ENCODE measurements around the gene INAFM2. TPM values are rescaled to one million over a fixed set of nuclear protein-coding genes. Genes with fewer than 3 reads are reported as not detected.

The INAFM2 gene
- total and polyA plus RNA-seq, 9 of the 15 experiments (the other 6 are each of a cell fraction or from before 2014, with no cell fraction given) = 11.8 to 43.1 (median 27.2) TPM

DNA sequence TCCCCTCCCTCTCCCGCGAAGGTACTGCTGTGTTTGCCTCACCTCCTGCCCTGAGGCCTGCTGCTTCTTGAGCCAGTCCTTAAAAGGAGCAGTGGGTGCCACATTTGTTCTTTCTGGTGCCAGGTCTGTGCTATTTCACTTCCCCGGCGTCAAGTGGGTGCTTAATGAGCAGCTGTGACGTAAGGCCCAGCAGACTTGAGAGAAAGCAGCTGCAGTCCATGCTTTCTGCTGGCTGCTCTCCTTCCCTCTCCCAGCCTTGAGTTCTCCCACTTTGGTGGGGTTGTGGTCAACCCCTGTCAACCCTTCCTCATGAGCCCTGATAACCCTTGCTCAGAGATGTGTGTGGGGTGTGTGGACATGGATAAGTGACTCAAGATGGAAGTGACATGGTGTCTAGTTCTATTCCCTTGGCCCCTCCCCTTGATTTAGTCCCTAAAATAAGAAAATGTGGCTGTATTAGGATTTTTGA is 6.9 kb downstream of the INAFM2 start (continued):
- no peak for TF ChIP-seq CHD7 (IDR thresholded peaks at IDR 0.05; ENCODE audit: low read depth, low read length)
- no peak for TF ChIP-seq TGIF2 (CRISPR knock-in tag; IDR thresholded peaks at IDR 0.05)
- TF ChIP-seq EP300 (IDR thresholded peaks at IDR 0.05; ENCODE audit: low read length) = peak; percentile 53; the same call in 1 of the 2 replicates
- no peak for TF ChIP-seq NFXL1 (CRISPR knock-in tag; IDR thresholded peaks at IDR 0.05)
- no peak for TF ChIP-seq STAG1 (CRISPR knock-in tag; IDR thresholded peaks at IDR 0.05; ENCODE audit: borderline replicate concordance)
- TF ChIP-seq, protein P1, sequence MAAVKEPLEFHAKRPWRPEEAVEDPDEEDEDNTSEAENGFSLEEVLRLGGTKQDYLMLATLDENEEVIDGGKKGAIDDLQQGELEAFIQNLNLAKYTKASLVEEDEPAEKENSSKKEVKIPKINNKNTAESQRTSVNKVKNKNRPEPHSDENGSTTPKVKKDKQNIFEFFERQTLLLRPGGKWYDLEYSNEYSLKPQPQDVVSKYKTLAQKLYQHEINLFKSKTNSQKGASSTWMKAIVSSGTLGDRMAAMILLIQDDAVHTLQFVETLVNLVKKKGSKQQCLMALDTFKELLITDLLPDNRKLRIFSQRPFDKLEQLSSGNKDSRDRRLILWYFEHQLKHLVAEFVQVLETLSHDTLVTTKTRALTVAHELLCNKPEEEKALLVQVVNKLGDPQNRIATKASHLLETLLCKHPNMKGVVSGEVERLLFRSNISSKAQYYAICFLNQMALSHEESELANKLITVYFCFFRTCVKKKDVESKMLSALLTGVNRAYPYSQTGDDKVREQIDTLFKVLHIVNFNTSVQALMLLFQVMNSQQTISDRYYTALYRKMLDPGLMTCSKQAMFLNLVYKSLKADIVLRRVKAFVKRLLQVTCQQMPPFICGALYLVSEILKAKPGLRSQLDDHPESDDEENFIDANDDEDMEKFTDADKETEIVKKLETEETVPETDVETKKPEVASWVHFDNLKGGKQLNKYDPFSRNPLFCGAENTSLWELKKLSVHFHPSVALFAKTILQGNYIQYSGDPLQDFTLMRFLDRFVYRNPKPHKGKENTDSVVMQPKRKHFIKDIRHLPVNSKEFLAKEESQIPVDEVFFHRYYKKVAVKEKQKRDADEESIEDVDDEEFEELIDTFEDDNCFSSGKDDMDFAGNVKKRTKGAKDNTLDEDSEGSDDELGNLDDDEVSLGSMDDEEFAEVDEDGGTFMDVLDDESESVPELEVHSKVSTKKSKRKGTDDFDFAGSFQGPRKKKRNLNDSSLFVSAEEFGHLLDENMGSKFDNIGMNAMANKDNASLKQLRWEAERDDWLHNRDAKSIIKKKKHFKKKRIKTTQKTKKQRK (IDR thresholded peaks at IDR 0.05; ENCODE audit: borderline replicate concordance, low read depth, low read length) = no peak
- no peak for TF ChIP-seq SREBF1 (IDR thresholded peaks at IDR 0.05; ENCODE audit: borderline replicate concordance, low read depth, low read length)
- no peak for TF ChIP-seq SRSF9 (IDR thresholded peaks at IDR 0.05; ENCODE audit: borderline replicate concordance, low read depth, low read length)
- TF ChIP-seq FOSL1 (tag; conservative IDR thresholded peaks at IDR 0.05) = peak; percentile 58
- TF ChIP-seq ZNF507 (tag; conservative IDR thresholded peaks at IDR 0.05) = no peak
- TF ChIP-seq ZNF76 (CRISPR knock-in tag; IDR thresholded peaks at IDR 0.05; ENCODE audit: borderline replicate concordance) = no peak
- no peak for TF ChIP-seq FIP1L1 (IDR thresholded peaks at IDR 0.05; ENCODE audit: low read depth, low read length, poor library complexity, severe bottlenecking)
- no peak for TF ChIP-seq ZNF24 (IDR thresholded peaks at IDR 0.05)
- peak; percentile 59; the same call in 1 of the 2 replicates for TF ChIP-seq SP1 (CRISPR knock-in tag; IDR thresholded peaks at IDR 0.05)
- TF ChIP-seq MCM7 (IDR thresholded peaks at IDR 0.05) = no peak

All from K562 (cell line).